GM12891 (cell line): ENCODE results near the gene NTSR2.

ENCODE experiments used
- DNase-seq: peaks from one replicate; pipeline ENCODE4 v3.0.0; 2011; ENCODE audit warnings: low spot score; ENCODE audit not compliant: insufficient read length
- FAIRE-seq: peaks from 2 replicates; lab custom pipeline; 2011; peaks lifted over from hg19 to GRCh38; lab: Jason Lieb, UNC
- PAX5 ChIP-seq: IDR thresholded peaks from 2 replicates; pipeline ENCODE4 v1.6.1; 2011; ENCODE audit warnings: low read length, moderate library complexity, mild to moderate bottlenecking; ENCODE audit not compliant: insufficient read depth, severe bottlenecking
- POLR2A ChIP-seq: IDR thresholded peaks from 2 replicates; pipeline ENCODE4 v1.6.1; 2011; ENCODE audit warnings: low read depth, low read length, control low read depth
- POLR2AphosphoS5 ChIP-seq: IDR thresholded peaks from 2 replicates; pipeline ENCODE4 v1.6.1; 2011; ENCODE audit warnings: low read depth, low read length, control low read depth
- POU2F2 ChIP-seq: IDR thresholded peaks from 2 replicates; pipeline ENCODE4 v1.6.1; 2011; ENCODE audit warnings: low read depth, mild to moderate bottlenecking, control low read depth, low read length, moderate library complexity
- SPI1 ChIP-seq: IDR thresholded peaks from 2 replicates; pipeline ENCODE4 v1.6.1; 2011; ENCODE audit warnings: low read depth, low read length, control low read depth
- TAF1 ChIP-seq: IDR thresholded peaks from 2 replicates; pipeline ENCODE4 v1.6.1; 2011; ENCODE audit warnings: low read depth, low read length, control low read depth

The NTSR2 gene

GRCh38 chr2:11711354-11711716, 41.3 kb upstream of the NTSR2 start:
- no peak for FAIRE-seq
- TF ChIP-seq SPI1 (no peak), POLR2A (no peak), POLR2AphosphoS5 (no peak), TAF1 (no peak), POU2F2 (no peak), PAX5 (no peak)
- no peak for DNase-seq

GRCh38 chr2:11710632-11711353, 40.8 kb upstream of the NTSR2 start:
- TF ChIP-seq POLR2AphosphoS5: no peak
- TF ChIP-seq PAX5: no peak
- no peak for TF ChIP-seq POLR2A
- TF ChIP-seq TAF1: no peak
- TF ChIP-seq POU2F2: no peak
- no peak for TF ChIP-seq SPI1
- DNase-seq: no peak
- FAIRE-seq: no peak

GRCh38 chr2:11710210-11710609, 40.2 kb upstream of the NTSR2 start:
- FAIRE-seq (no peak), DNase-seq (no peak)
- TF ChIP-seq POU2F2: no peak
- TF ChIP-seq SPI1: no peak
- no peak for TF ChIP-seq POLR2AphosphoS5
- no peak for TF ChIP-seq POLR2A
- no peak for TF ChIP-seq TAF1
- TF ChIP-seq PAX5: no peak

- DNase-seq (no peak), FAIRE-seq (no peak)
- TF ChIP-seq POLR2A (no peak), POLR2AphosphoS5 (no peak), PAX5 (no peak)
Measured at GRCh38 chr2:11709293-11709692, 39.3 kb upstream of the NTSR2 start.

GRCh38 chr2:11708106-11708505, 38.1 kb upstream of the NTSR2 start:
- FAIRE-seq (no peak), DNase-seq (no peak)

GRCh38 chr2:11705711-11706110, 35.7 kb upstream of the NTSR2 start:
- TF ChIP-seq SPI1: no peak
- no peak for TF ChIP-seq POU2F2
- TF ChIP-seq POLR2AphosphoS5: no peak
- no peak for TF ChIP-seq PAX5
- TF ChIP-seq POLR2A: no peak
- TF ChIP-seq TAF1: no peak
- no peak for FAIRE-seq
- no peak for DNase-seq

More at GRCh38 chr2:11708106-11708505, 38.1 kb upstream of the NTSR2 start:
- TF ChIP-seq PAX5 (no peak), POLR2AphosphoS5 (no peak), TAF1 (no peak), POLR2A (no peak), SPI1 (no peak), POU2F2 (no peak)

- FAIRE-seq (no peak), DNase-seq (no peak)
Measured at GRCh38 chr2:11705063-11705462, 35.1 kb upstream of the NTSR2 start.

GRCh38 chr2:11703700-11704099, 33.7 kb upstream of the NTSR2 start:
- no peak for TF ChIP-seq TAF1
- no peak for TF ChIP-seq SPI1
- no peak for TF ChIP-seq POLR2AphosphoS5
- no peak for TF ChIP-seq PAX5
- TF ChIP-seq POU2F2: no peak
- TF ChIP-seq POLR2A: no peak
- FAIRE-seq (no peak), DNase-seq (no peak)

More at GRCh38 chr2:11705063-11705462, 35.1 kb upstream of the NTSR2 start:
- TF ChIP-seq POLR2AphosphoS5 (no peak), SPI1 (no peak), TAF1 (no peak), POLR2A (no peak), POU2F2 (no peak), PAX5 (no peak)

- no peak for DNase-seq
- FAIRE-seq: no peak
- TF ChIP-seq SPI1: no peak
Measured at GRCh38 chr2:11702946-11703345, 33.0 kb upstream of the NTSR2 start.

- DNase-seq: no peak
- no peak for TF ChIP-seq PAX5
- TF ChIP-seq POLR2A: no peak
- no peak for TF ChIP-seq SPI1
- no peak for TF ChIP-seq POLR2AphosphoS5
- TF ChIP-seq POU2F2: no peak
- TF ChIP-seq TAF1: no peak
- no peak for FAIRE-seq
Measured at GRCh38 chr2:11701751-11702301, 31.8 kb upstream of the NTSR2 start.
